Measurements from ENCODE around the gene SOBP. TPM values are rescaled to one million over a fixed set of nuclear protein-coding genes. Genes with fewer than 3 reads are reported as not detected.

The SOBP gene
- polyA plus RNA-seq, 2 of the 4 experiments (the other 2 are of a cell fraction), result 0.18 to 0.53 TPM

DNA sequence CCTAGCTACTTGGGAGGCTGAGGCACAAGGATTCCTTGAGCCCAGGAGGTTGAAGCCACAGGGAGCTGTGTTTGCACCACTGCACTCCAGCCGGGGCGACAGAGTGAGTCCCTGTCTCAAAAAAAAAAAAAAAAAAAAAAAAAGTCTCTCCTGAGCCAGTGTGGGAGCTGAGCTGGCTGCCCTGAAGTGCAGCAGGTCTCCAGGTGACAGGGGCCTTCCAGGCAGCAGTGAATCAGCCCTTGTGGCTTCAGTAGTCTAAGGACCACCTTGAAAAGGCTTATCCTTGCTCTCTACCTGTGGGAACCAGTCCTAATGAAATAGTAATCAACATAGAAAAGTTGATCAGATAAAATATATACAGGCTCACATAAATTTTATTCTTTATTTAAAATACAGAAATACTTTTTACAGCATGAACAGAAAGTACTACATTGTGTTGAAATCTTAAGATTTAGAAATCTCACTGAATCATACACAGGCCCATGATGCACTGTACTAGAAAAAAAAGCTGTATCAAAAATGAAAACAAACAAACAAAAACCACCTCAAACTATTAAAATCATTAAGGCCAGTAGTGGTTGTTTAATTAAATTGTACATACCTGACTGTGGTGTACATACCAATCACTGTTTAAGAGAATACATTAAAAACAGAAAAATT, 205.3 kb downstream of the SOBP start:
- FAIRE-seq (no peak), ATAC-seq (no peak), DNase-seq (ENCODE audit: low read depth in 1 of 2, low spot score in 1 of 2) (no peak)
- Histone ChIP-seq H3K4me1 (no peaks in the 10 kb centered on the region), H3K4me3 (no peak overlapping the region), H3K9me3 (no peaks in the 10 kb centered on the region), H3K4me2 (no peak overlapping the region), H3K27ac (no peak overlapping the region)
- ChIA-PET CTCF (no interaction called here), POLR2A (no interaction called here)
- TF ChIP-seq RNF2 (IDR thresholded peaks at IDR 0.05; ENCODE audit: borderline replicate concordance, low read depth), result no peak
- WGBS (ENCODE audit: missing lambda C conversion rate), result 79% methylated on average over 2 of the region's 2 CpGs

DNA sequence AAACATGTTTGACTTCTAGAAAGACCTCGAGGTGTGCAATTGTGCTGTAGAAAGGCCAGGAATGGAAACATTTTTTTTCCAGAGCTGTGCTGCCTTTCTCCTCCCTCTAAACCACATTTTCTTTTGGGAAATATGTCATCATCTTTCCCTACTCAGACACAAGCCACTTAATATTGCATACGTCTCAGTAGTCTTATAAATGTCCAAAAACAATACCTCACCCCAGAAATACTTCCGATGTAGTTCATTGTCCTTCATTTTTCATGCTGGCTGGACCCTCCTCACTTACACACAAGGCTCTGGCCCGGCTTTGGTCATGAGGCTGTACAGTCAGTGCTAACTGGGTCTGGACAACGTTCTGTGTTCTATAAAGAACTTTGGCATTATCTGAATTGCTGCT, 207.8 kb downstream of the SOBP start:
- TF ChIP-seq FOSL2 (IDR thresholded peaks at IDR 0.05) (no peak), FOSL2 (CRISPR knock-in tag; IDR thresholded peaks at IDR 0.05) (no peak), PHF8 (IDR thresholded peaks at IDR 0.05; ENCODE audit: borderline replicate concordance, low read depth) (no peak), TP53 (CRISPR knock-in tag; IDR thresholded peaks at IDR 0.05) (no peak), ZFP36 (IDR thresholded peaks at IDR 0.05; ENCODE audit: borderline replicate concordance, partially characterized antibody) (no peak), MAFK (IDR thresholded peaks at IDR 0.05; ENCODE audit: partially characterized antibody) (no peak), SREBF2 (IDR thresholded peaks at IDR 0.05) (no peak), JUN (IDR thresholded peaks at IDR 0.05) (no peak), MAZ (IDR thresholded peaks at IDR 0.05; ENCODE audit: borderline replicate concordance, low read depth, low read length) (no peak), HEYL (CRISPR knock-in tag; IDR thresholded peaks at IDR 0.05) (no peak), RARB (CRISPR knock-in tag; IDR thresholded peaks at IDR 0.05) (no peak), KDM5A (IDR thresholded peaks at IDR 0.05) (no peak), JUNB (IDR thresholded peaks at IDR 0.05) (no peak)
- TF ChIP-seq, protein P1, sequence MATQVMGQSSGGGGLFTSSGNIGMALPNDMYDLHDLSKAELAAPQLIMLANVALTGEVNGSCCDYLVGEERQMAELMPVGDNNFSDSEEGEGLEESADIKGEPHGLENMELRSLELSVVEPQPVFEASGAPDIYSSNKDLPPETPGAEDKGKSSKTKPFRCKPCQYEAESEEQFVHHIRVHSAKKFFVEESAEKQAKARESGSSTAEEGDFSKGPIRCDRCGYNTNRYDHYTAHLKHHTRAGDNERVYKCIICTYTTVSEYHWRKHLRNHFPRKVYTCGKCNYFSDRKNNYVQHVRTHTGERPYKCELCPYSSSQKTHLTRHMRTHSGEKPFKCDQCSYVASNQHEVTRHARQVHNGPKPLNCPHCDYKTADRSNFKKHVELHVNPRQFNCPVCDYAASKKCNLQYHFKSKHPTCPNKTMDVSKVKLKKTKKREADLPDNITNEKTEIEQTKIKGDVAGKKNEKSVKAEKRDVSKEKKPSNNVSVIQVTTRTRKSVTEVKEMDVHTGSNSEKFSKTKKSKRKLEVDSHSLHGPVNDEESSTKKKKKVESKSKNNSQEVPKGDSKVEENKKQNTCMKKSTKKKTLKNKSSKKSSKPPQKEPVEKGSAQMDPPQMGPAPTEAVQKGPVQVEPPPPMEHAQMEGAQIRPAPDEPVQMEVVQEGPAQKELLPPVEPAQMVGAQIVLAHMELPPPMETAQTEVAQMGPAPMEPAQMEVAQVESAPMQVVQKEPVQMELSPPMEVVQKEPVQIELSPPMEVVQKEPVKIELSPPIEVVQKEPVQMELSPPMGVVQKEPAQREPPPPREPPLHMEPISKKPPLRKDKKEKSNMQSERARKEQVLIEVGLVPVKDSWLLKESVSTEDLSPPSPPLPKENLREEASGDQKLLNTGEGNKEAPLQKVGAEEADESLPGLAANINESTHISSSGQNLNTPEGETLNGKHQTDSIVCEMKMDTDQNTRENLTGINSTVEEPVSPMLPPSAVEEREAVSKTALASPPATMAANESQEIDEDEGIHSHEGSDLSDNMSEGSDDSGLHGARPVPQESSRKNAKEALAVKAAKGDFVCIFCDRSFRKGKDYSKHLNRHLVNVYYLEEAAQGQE (IDR thresholded peaks at IDR 0.05), result no peak
- TF ChIP-seq, protein P2, sequence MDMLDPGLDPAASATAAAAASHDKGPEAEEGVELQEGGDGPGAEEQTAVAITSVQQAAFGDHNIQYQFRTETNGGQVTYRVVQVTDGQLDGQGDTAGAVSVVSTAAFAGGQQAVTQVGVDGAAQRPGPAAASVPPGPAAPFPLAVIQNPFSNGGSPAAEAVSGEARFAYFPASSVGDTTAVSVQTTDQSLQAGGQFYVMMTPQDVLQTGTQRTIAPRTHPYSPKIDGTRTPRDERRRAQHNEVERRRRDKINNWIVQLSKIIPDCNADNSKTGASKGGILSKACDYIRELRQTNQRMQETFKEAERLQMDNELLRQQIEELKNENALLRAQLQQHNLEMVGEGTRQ (IDR thresholded peaks at IDR 0.05), result no peak
- DNase-seq (ENCODE audit: low read depth in 1 of 2, low spot score in 1 of 2), result no peak
- Histone ChIP-seq H3K27ac (no peak overlapping the region), H3K4me2 (no peak overlapping the region), H3K4me3 (no peak overlapping the region), H3K9me3 (no peaks in the 10 kb centered on the region), H3K4me1 (no peaks in the 10 kb centered on the region)
- no peak for FAIRE-seq
- WGBS (ENCODE audit: missing lambda C conversion rate), result 28% methylated on average over 4 of the region's 5 CpGs
- POLR2A ChIA-PET, result no interaction called here
- CTCF ChIA-PET, result no interaction called here
- no peak for ATAC-seq

DNA sequence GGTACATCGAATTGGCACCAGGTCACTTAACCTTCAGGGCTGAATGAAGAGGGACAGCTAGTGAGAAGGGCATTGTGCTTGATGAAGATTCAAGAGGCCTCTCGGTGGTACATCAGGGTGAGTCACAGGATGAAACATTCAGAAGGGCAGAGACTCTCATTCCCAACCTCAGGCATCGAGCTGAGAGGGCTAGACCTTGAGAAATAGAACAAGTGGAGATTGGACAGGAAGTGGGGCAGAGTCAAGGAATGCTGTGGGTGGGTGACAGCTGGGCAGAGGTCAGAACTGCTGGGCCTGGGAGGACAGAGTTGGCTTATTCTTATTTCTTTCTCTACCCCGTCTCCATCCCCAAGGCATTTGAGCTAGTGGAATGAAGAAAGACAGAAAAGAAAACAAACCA, 208.2 kb downstream of the SOBP start:
- Histone ChIP-seq H3K27ac (no peak overlapping the region), H3K9me3 (no peaks in the 10 kb centered on the region), H3K4me3 (no peak overlapping the region), H3K4me2 (no peak overlapping the region), H3K4me1 (no peaks in the 10 kb centered on the region)
- DNase-seq (ENCODE audit: low read depth in 1 of 2, low spot score in 1 of 2) (no peak), ATAC-seq (no peak), FAIRE-seq (no peak)
- ChIA-PET CTCF (no interaction called here), POLR2A (no interaction called here)
- 34% methylated on average over 4 of the region's 4 CpGs for WGBS (ENCODE audit: missing lambda C conversion rate)
- TF ChIP-seq, protein P3, sequence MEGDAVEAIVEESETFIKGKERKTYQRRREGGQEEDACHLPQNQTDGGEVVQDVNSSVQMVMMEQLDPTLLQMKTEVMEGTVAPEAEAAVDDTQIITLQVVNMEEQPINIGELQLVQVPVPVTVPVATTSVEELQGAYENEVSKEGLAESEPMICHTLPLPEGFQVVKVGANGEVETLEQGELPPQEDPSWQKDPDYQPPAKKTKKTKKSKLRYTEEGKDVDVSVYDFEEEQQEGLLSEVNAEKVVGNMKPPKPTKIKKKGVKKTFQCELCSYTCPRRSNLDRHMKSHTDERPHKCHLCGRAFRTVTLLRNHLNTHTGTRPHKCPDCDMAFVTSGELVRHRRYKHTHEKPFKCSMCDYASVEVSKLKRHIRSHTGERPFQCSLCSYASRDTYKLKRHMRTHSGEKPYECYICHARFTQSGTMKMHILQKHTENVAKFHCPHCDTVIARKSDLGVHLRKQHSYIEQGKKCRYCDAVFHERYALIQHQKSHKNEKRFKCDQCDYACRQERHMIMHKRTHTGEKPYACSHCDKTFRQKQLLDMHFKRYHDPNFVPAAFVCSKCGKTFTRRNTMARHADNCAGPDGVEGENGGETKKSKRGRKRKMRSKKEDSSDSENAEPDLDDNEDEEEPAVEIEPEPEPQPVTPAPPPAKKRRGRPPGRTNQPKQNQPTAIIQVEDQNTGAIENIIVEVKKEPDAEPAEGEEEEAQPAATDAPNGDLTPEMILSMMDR (IDR thresholded peaks at IDR 0.05), result no peak
- TF ChIP-seq, protein P4, sequence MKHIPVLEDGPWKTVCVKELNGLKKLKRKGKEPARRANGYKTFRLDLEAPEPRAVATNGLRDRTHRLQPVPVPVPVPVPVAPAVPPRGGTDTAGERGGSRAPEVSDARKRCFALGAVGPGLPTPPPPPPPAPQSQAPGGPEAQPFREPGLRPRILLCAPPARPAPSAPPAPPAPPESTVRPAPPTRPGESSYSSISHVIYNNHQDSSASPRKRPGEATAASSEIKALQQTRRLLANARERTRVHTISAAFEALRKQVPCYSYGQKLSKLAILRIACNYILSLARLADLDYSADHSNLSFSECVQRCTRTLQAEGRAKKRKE (CRISPR knock-in tag; IDR thresholded peaks at IDR 0.05; ENCODE audit: low read depth), result no peak
- TF ChIP-seq, protein P1 (IDR thresholded peaks at IDR 0.05), result no peak

All from A549 (cell line).